ENCODE results near the gene USP19.

USP19 gene

GRCh38 chr3:49104427-49105291 is 16.0 kb downstream of the USP19 start, which contains the start of gene QARS1:
Gene QARS1 (minus strand): TSS chr3:49104757. CDS start chr3:49104733, 24 bp downstream.
- peak within 1 kb of the TSS; percentile 91 for H3K4me3 ChIP-seq (ENCODE audit: control insufficient read depth, low read depth, low read length)
- DNase-seq (ENCODE audit: low read depth): peak; percentile 88
- TF ChIP-seq, protein P1, sequence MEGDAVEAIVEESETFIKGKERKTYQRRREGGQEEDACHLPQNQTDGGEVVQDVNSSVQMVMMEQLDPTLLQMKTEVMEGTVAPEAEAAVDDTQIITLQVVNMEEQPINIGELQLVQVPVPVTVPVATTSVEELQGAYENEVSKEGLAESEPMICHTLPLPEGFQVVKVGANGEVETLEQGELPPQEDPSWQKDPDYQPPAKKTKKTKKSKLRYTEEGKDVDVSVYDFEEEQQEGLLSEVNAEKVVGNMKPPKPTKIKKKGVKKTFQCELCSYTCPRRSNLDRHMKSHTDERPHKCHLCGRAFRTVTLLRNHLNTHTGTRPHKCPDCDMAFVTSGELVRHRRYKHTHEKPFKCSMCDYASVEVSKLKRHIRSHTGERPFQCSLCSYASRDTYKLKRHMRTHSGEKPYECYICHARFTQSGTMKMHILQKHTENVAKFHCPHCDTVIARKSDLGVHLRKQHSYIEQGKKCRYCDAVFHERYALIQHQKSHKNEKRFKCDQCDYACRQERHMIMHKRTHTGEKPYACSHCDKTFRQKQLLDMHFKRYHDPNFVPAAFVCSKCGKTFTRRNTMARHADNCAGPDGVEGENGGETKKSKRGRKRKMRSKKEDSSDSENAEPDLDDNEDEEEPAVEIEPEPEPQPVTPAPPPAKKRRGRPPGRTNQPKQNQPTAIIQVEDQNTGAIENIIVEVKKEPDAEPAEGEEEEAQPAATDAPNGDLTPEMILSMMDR (conservative IDR thresholded peaks at IDR 0.05; ENCODE audit: control insufficient read depth, insufficient read depth, low read depth, low read length): no peak

DNA sequence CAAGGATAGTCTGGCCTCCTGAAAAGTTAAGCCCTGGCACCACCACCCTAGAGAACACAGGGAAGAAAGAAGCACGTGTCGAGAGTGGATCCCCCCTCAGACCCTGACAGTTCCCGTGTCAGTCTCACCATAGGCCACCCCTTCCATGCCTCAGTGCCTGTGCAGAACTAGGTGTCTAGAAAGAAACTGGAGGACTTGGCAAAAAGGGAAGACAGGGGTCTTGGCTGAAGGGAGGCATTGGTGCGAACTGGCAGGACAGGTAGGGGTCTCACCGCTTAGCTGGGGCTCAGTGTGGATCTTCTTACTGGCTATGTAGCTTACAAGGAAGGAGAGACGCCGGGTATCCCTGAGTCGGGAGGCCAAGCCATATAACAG is 16.6 kb downstream of the USP19 start:
- DNase-seq (ENCODE audit: low read depth): no peak
- TF ChIP-seq, protein P1 (conservative IDR thresholded peaks at IDR 0.05; ENCODE audit: control insufficient read depth, insufficient read depth, low read depth, low read length): no peak
- H3K4me3 ChIP-seq (ENCODE audit: control insufficient read depth, low read depth, low read length): peak overlapping the region; percentile 91

- TF ChIP-seq, protein P1 (conservative IDR thresholded peaks at IDR 0.05; ENCODE audit: control insufficient read depth, insufficient read depth, low read depth, low read length): no peak
- no peak overlapping the region for H3K4me3 ChIP-seq (ENCODE audit: control insufficient read depth, low read depth, low read length)
- no peak for DNase-seq (ENCODE audit: low read depth)
These were observed 20.5 kb downstream of the USP19 start for GRCh38 chr3:49100046-49100615.

DNA sequence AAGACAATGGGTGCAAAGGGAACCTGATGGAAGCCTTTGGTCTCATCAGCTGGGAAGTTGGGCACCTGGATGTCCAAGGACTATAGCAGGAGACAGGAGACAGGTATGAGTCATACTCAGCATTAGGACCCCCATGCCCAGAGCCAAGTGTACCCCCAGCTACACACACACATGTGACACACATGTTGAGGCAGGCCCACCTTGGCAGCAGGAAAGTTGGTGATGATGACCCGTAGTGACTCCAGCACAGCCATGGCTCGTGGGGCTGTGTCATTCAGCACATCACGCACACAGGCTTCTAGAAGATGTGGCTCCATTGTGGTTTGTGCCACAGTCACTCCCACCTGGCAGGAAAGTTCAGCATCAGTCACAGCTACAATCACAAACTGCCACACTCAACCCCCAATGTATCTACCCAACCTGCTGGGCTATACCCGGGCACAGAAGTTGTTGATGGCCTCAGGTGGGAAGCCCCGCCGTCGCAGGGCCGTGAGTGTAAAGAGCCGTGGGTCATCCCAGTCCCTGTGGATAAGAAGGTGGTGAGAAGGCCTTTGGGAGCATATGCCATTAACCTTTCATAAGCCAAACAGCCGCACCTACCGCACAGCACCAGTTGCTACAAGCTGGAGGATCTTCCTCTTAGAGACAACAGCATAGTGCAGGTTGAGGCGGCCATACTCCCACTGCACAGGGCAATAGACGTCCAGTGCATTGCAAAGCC is 21.6 kb downstream of the USP19 start:
- TF ChIP-seq, protein P1 (conservative IDR thresholded peaks at IDR 0.05; ENCODE audit: control insufficient read depth, insufficient read depth, low read depth, low read length): no peak
- no peak overlapping the region for H3K4me3 ChIP-seq (ENCODE audit: control insufficient read depth, low read depth, low read length)
- DNase-seq (ENCODE audit: low read depth): no peak

DNA sequence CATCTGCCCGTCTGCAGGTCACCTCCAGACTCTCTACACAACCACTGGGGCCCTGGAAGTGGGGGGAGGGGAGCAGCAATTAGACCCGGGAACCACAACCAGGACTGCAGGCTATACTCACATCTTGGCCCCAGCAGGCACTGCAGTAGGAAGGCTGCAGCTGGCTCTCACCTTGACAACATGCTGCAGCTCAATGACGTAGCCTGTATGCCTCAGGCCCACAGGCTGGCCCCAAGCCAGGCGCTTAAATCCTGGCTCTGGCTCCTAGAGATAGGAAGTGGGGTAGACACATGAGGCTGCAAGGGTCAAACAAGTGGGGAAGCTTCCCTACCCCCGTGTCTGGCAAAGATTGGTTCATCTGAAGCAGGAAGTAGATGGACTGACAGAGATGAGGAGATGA is 22.2 kb downstream of the USP19 start:
- peak; percentile 43 for DNase-seq (ENCODE audit: low read depth)
- TF ChIP-seq, protein P1 (conservative IDR thresholded peaks at IDR 0.05; ENCODE audit: control insufficient read depth, insufficient read depth, low read depth, low read length): no peak
- H3K4me3 ChIP-seq (ENCODE audit: control insufficient read depth, low read depth, low read length): no peak overlapping the region

DNA sequence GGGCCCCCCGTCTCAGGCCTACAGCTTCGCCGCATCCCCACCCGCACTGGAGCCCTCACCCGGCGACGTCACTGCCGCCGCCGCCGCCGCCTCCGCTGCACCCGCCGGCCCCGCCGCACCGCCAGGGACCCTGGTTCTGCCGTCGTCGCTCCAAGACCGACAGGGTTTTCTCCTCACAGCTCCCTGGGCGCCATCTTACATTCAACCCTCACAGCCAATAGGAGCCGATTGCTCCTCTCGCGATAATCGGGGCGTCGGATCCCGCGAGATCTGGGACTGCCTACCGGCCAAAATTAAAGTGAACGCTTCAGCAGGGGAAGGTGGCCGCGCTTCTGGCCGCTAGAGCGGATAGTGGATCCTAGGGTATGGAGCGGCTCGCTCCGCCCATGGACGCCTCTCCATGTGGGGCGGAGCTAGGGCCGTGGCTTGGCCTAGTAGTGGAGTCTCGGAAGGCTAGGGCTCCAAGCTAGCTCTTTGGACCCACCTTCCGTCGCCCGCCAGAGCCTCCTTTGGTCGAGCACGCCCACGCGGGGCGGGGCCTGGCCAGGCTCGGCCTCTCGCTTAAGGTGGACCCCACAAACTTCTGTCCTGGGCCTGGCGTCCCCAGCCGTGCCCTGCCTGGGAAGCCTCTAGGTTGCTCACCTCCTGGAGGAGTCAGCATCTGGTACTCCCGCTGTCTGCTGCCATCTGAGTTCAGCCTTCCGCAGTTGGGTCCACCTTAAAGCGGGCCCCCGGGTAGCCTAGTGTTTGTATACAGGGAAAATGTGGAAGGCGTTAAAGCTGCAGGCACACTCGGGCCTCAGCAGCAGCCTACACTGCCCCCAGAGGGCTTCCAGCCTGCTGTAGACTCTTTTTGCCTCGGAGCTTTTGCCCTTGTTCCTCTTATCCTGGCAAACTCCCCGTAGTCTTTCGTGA is 26.5 kb downstream of the USP19 start, which contains the start of gene QRICH1:
QRICH1 (minus strand) TSS at position 219 of the 915 bp plus-strand sequence. CDS start 17,054 bp downstream, outside the sequence.
- TF ChIP-seq, protein P1 (conservative IDR thresholded peaks at IDR 0.05; ENCODE audit: control insufficient read depth, insufficient read depth, low read depth, low read length): peak; percentile 68
- peak; percentile 97 for DNase-seq (ENCODE audit: low read depth)
- H3K4me3 ChIP-seq (ENCODE audit: control insufficient read depth, low read depth, low read length): peak within 1 kb of the TSS; percentile 97

All from fibroblast of mammary gland (primary cell).